SK-N-SH (cell line): ENCODE results near the gene MUC5B.

ENCODE experiments used
- CHD2 ChIP-seq: fragments of 150-350 bp; IDR thresholded peaks from 2 replicates; pipeline ENCODE4 v1.6.1; 2018; ENCODE audit warnings: low read length; ENCODE audit not compliant: partially characterized antibody
- EP300 ChIP-seq, 2 experiments: IDR thresholded peaks; 2 replicates each; pipeline versions ENCODE4 v1.4.0 to v1.6.1; 2012; ENCODE audit warnings: borderline replicate concordance in 1 of 2, low read depth in 1 of 2, low read length in 1 of 2
- EZH2phosphoT487 ChIP-seq: fragments of 200-600 bp; sonication (generic); IDR thresholded peaks from 2 replicates; pipeline ENCODE4 v1.6.1; 2017; ENCODE audit warnings: low read depth, mixed run types, mild to moderate bottlenecking, antibody characterized with exemption, moderate library complexity, borderline replicate concordance
- JUND ChIP-seq: IDR thresholded peaks from 2 replicates; pipeline ENCODE4 v1.4.0; 2012
- PBX3 ChIP-seq: IDR thresholded peaks from 2 replicates; pipeline ENCODE4; 2012
- TAF1 ChIP-seq: IDR thresholded peaks from 2 replicates; pipeline ENCODE4 v1.6.1; 2012; ENCODE audit warnings: low read depth, mild to moderate bottlenecking, low read length, moderate library complexity, borderline replicate concordance
- TCF12 ChIP-seq: IDR thresholded peaks from 2 replicates; pipeline ENCODE4 v1.4.0; 2012
- TEAD4 ChIP-seq: IDR thresholded peaks from 2 replicates; pipeline ENCODE4 v1.4.0; 2012; ENCODE audit warnings: mild to moderate bottlenecking, borderline replicate concordance; ENCODE audit not compliant: insufficient read depth
- TF ChIP-seq, protein P1 (sequence below): fragments of 200-600 bp; sonication (generic); IDR thresholded peaks from 2 replicates; pipeline ENCODE4 v1.6.1; 2017; ENCODE audit warnings: antibody characterized with exemption, mild to moderate bottlenecking, moderate library complexity

GRCh38 chr11:1271002-1271401 is 48.1 kb downstream of the MUC5B start:
- no peak for TF ChIP-seq TAF1
- TF ChIP-seq PBX3 = no peak
- no peak for TF ChIP-seq TEAD4
- TF ChIP-seq TCF12 = no peak
- no peak for TF ChIP-seq CHD2
- TF ChIP-seq EP300 (IDR thresholded peaks at IDR 0.05; ENCODE audit: borderline replicate concordance in 1 of 2, low read depth in 1 of 2, low read length in 1 of 2) = no peak
- no peak for TF ChIP-seq EZH2phosphoT487
- TF ChIP-seq JUND = no peak
- TF ChIP-seq, protein P1, sequence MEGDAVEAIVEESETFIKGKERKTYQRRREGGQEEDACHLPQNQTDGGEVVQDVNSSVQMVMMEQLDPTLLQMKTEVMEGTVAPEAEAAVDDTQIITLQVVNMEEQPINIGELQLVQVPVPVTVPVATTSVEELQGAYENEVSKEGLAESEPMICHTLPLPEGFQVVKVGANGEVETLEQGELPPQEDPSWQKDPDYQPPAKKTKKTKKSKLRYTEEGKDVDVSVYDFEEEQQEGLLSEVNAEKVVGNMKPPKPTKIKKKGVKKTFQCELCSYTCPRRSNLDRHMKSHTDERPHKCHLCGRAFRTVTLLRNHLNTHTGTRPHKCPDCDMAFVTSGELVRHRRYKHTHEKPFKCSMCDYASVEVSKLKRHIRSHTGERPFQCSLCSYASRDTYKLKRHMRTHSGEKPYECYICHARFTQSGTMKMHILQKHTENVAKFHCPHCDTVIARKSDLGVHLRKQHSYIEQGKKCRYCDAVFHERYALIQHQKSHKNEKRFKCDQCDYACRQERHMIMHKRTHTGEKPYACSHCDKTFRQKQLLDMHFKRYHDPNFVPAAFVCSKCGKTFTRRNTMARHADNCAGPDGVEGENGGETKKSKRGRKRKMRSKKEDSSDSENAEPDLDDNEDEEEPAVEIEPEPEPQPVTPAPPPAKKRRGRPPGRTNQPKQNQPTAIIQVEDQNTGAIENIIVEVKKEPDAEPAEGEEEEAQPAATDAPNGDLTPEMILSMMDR = no peak
